ENCODE results near the gene UCP3. TPM values are rescaled to one million over a fixed set of nuclear protein-coding genes. Genes with fewer than 3 reads are reported as not detected.

The UCP3 gene
- total and polyA plus RNA-seq, 2 of the 8 experiments (the other 6 are each of a cell fraction or from before 2014, with no cell fraction given), result 0.85 to 1.3 TPM

- H4K8ac ChIP-seq (ENCODE audit: extremely low read depth, insufficient read depth, low read length), result no peak overlapping the region; the same call in 1 of the 2 replicates
- H3K36me3 ChIP-seq (ENCODE audit: control insufficient read depth in 2 of 4, insufficient read depth in 4 of 4, low read length in 3 of 4), result no peaks in the 10 kb centered on the region
- H3K18ac ChIP-seq (ENCODE audit: extremely low read depth, low read length), result 0 out of 2 replicates have a peak overlapping the region, but pooled peaks have one; percentile 24
- no peak overlapping the region for H3K4me2 ChIP-seq (ENCODE audit: insufficient read depth in 1 of 2, low read depth in 2 of 2, low read length in 2 of 2)
- no peak overlapping the region for H3K9ac ChIP-seq (replicated peaks in 1 of 4; ENCODE audit: extremely low read depth in 1 of 4, low read depth in 3 of 4, low read length in 3 of 4)
- H3K23ac ChIP-seq (ENCODE audit: insufficient read length), result no peak overlapping the region
- 96% methylated on average over 9 of the region's 9 CpGs; no CpG with 5 or more reads in 1 of the 2 experiments for whole genome bisulfite sequencing, 2 experiments (ENCODE audit: extremely low coverage in 1 of 2, insufficient coverage in 1 of 2, insufficient read length in 1 of 2, insufficient replicate concordance in 2 of 2, low coverage in 1 of 2, low lambda C conversion rate in 2 of 2, missing lambda C conversion rate in 1 of 2)
- no peak overlapping the region for H2BK20ac ChIP-seq (ENCODE audit: low read length)
- no peaks in the 10 kb centered on the region for H3K4me1 ChIP-seq (replicated peaks in 1 of 4; ENCODE audit: control insufficient read depth in 3 of 4, insufficient read depth in 4 of 4, low read length in 3 of 4)
- H4K20me1 ChIP-seq (replicated peaks in 1 of 2; ENCODE audit: control insufficient read depth in 1 of 2, insufficient read depth in 2 of 2, low read length in 2 of 2), result peaks cover 0 to 3% of the 10 kb centered on the region in 2 experiments
- H3K9me3 ChIP-seq (ENCODE audit: insufficient read depth in 2 of 2, low read depth in 1 of 2, low read length in 1 of 2), result no peaks in the 10 kb centered on the region
- H3K4ac ChIP-seq (replicated peaks; ENCODE audit: insufficient read length, low read depth, low read length), result no peak overlapping the region
- no peak overlapping the region for H4K5ac ChIP-seq (ENCODE audit: insufficient read length, low read depth, low read length)
- H3K27me3 ChIP-seq (replicated peaks in 1 of 4; ENCODE audit: control insufficient read depth in 3 of 4, extremely low read depth in 1 of 4, insufficient read depth in 3 of 4, low read length in 3 of 4), result no peaks in the 10 kb centered on the region
- H2BK5ac ChIP-seq (ENCODE audit: low read depth, low read length), result no peak overlapping the region
- no peak overlapping the region for H2AFZ ChIP-seq (ENCODE audit: low read length)
- no peak overlapping the region for H2BK15ac ChIP-seq (ENCODE audit: low read length)
- no peak overlapping the region for H3K14ac ChIP-seq (ENCODE audit: insufficient read length)
- H3K23me2 ChIP-seq (ENCODE audit: low read depth, low read length), result no peaks in the 10 kb centered on the region
- no peak overlapping the region for H3K4me3 ChIP-seq (ENCODE audit: extremely low read depth in 1 of 4, insufficient read depth in 2 of 4, low read depth in 3 of 4, low read length in 4 of 4)
- H3K27ac ChIP-seq (ENCODE audit: low read depth, low read length), result no peak overlapping the region
- CTCF ChIA-PET (ENCODE audit: partially characterized antibody), result interaction anchor here (0.6 kb wide), 1 partner anchor 16 kb away, joined by 4 read pairs; no protein-coding TSS in a partner anchor
- no peak for TF ChIP-seq FOSL1 (IDR thresholded peaks at IDR 0.05; ENCODE audit: insufficient read depth, low read depth, low read length)
- TF ChIP-seq EZH2 (IDR thresholded peaks at IDR 0.05; ENCODE audit: low read depth, low read length, severe bottlenecking), result no peak
- TF ChIP-seq, protein P1, sequence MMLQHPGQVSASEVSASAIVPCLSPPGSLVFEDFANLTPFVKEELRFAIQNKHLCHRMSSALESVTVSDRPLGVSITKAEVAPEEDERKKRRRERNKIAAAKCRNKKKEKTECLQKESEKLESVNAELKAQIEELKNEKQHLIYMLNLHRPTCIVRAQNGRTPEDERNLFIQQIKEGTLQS (IDR thresholded peaks at IDR 0.05; ENCODE audit: insufficient read depth, low read depth, low read length), result no peak
- no peak for TF ChIP-seq NANOG (IDR thresholded peaks at IDR 0.05; ENCODE audit: insufficient read depth, low read depth, low read length, poor library complexity, severe bottlenecking)
- TF ChIP-seq SP4 (IDR thresholded peaks at IDR 0.05; ENCODE audit: low read length), result no peak
- TF ChIP-seq RBBP5 (IDR thresholded peaks at IDR 0.05; ENCODE audit: borderline replicate concordance, low read depth, low read length), result no peak
- no peak for TF ChIP-seq CBX8 (IDR thresholded peaks at IDR 0.05; ENCODE audit: borderline replicate concordance, low read depth, low read length)
- no peak for TF ChIP-seq CEBPB (IDR thresholded peaks at IDR 0.05; ENCODE audit: low read depth, low read length)
- no peak for TF ChIP-seq BACH1 (IDR thresholded peaks at IDR 0.05; ENCODE audit: low read length)
- no peak overlapping the region for H2BK12ac ChIP-seq (ENCODE audit: low read depth, low read length)
- H4K91ac ChIP-seq (replicated peaks; ENCODE audit: insufficient read length, low read length), result no peak overlapping the region
- POLR2A ChIA-PET (ENCODE audit: partially characterized antibody), result no interaction called here
- no peak overlapping the region for H3K56ac ChIP-seq (replicated peaks; ENCODE audit: insufficient read length, low read depth, low read length)
- DNase-seq (ENCODE audit: low read depth in 1 of 2, low spot score in 2 of 2) (no peak), FAIRE-seq (no peak)
- H2AK5ac ChIP-seq (ENCODE audit: low read depth, low read length), result no peak overlapping the region
- no peak overlapping the region for H2BK120ac ChIP-seq (replicated peaks; ENCODE audit: low read depth, low read length)
- H3K79me2 ChIP-seq (ENCODE audit: control insufficient read depth in 1 of 2, insufficient read depth in 2 of 2, low read length in 2 of 2), result no peaks in the 10 kb centered on the region
- no peaks in the 10 kb centered on the region; the same call in 1 of the 2 replicates for H3K79me1 ChIP-seq (ENCODE audit: low read depth, low read length)
These were observed 1.7 kb upstream of the UCP3 start for GRCh38 chr11:74010306-74011300.

Data from H1 (cell line).